Stimulated activated CD4-positive, alpha-beta T cell treated with anti-CD3 and anti-CD28 coated beads, Interleukin-15, amount 100 ng/mL, for 24 hours (primary cell): Measurements from ENCODE around the gene AFF2.
"Not testable (repeated sequence)": the region's sequence is repeated elsewhere in the genome, so short reads cannot be mapped to it uniquely, and the experiment has no call there.

Source experiments
- DNase-seq: peaks from one replicate; pipeline ENCODE4 v3.0.0-alpha.2; 2020

The AFF2 gene

DNA sequence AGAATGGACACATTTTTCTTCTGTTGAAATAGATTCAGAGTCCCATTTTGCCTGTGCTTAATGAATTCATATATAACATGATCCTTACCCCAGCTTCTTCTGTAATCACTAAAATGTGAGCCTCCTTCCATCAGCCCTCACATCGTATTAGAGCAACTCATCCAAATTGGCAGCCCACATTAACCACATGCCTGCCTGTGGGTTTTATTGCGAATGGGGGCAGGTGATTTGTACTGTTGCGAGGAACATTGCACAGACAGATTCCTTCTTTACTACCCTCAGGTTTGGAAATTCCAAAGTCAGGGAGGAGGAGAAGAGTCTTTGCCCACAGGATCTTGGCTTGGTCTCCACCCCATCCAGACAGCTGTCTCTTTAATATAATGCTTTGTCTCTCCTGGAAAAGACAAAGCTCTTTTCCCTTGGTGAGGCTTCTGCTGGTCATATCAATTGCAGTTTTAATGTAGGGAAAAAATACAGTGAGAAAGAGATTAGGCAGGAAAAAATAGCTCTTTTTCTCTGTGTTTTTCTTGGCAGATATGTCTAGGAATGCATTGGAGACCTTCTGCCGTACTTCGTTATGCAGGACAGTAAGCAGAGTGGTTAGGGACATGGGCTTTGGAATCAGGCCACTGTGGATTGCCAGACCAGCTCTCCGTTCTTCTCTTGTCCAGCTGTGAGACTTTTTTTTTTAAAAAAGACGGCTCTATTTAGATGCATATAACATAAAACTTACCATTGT is 371.2 kb downstream of the AFF2 start:
- no peak for DNase-seq

- no peak for DNase-seq
These were observed 371.7 kb downstream of the AFF2 start for GRCh38 chrX:148872161-148872535.

DNA sequence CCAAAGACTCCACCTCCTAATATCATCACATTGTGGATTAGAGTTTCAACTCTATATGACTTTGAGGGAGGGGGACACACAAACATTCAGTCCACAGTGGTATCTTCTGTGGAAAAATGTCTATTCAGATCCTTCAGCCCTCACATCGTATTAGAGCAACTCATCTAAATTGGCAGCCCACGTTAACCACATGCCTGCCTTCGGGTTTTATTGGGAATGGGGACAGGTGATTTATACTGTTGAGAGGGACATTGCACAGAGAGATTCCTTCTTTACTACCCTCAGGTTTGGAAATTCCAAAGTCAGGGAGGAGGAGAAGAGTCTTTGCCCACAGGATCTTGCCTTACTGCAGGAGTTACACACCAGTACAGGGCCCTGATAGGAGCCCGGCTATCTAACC is 372.5 kb downstream of the AFF2 start:
- DNase-seq: no peak

GRCh38 chrX:148874636-148875246 is 374.3 kb downstream of the AFF2 start:
- no peak for DNase-seq

DNA sequence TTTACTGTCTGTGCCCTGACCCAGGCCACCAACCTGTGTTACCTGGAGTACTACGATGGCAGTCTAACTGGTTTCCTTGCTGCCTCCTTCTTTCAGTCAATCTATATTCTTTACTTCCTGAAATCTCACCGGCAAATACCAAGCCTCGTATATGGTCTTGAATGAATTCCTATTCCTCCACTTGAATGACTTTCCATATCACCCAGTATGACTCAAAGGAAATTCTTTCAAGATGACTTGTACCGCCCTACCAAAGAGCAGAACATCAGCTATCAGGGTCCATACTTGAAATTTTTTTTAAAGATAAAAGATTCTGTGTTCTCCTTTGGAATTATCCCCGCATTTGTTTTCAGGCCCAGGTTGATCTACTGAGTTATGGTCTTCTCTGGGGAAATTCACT is 378.0 kb downstream of the AFF2 start:
- no peak for DNase-seq

DNA sequence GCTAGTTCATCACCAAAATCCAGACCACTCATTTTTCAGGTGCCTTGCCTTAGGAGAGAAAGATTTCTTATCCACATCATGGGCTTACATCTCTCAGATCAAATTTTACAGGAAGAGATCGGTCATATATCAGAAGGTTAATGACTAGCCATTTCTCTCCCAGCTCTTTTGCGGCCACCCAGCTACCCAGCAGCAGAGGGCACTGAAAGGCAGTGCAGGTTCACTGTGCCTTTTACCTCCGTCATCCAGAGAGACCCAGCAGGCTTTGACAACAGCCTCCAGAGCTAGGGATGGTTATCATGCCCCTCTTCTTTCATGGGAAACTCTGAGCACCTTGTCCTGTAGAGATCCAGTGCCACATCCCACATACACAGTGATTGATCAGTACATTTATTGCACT is 384.8 kb downstream of the AFF2 start:
- no peak for DNase-seq

DNA sequence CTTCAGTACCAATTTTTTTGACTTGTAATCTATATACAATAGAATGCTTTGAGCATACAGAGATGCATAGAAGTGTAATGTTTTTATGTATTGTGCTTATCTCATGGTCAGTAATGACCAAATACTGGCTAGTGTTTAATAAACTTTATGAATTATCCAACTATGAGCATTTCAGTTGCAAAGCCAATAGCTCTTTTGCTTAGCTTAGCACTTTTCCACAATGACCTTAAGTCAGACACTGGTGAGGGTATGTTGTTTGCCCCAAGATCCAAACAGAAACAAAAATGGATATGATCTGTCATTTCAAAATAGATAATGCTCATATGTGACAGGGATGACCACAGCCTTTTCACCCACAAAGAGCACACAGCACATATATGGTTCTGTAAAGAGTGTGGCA is 393.0 kb downstream of the AFF2 start:
- DNase-seq: no peak

DNA sequence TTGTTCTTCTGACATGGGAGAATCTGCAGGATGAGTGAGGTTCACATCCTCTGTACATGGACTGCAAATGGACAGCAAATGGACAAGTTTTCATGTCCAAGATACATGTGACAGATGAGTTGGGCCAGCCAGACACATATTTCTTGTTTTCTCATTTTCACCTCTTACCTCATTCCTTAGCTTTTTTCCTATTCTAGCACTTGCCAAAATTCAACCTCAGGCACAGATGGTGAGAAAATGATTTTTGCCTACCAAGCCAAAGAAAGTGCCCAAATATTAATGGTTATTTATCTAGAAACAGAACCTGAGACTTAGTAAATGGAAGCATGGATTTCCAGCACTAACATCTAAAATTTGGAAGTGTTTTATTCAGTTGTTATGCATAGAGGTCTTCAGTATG is 402.2 kb downstream of the AFF2 start:
- DNase-seq: no peak

DNA sequence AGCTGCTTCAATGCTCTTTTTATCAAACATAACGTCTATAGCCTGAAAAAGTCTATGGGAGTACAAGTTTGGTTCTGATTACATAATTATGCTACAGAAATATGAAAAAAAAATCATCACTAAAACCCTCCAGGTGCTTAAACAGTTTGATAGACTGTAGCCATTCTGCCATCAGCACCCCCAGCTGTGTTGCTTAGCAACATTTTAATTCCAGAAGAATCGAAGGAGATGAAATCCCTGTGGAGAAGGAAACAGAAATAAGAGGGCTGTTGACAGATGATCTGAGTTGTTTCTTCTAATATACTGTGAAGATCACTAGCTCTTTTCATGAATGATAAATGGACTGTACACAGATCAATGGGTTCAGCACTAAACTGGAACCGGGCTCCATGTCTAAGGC is 402.8 kb downstream of the AFF2 start:
- DNase-seq: no peak

GRCh38 chrX:148904421-148905111 is 404.1 kb downstream of the AFF2 start:
- no peak for DNase-seq

GRCh38 chrX:148905400-148905799 is 405.0 kb downstream of the AFF2 start:
- no peak for DNase-seq

DNA sequence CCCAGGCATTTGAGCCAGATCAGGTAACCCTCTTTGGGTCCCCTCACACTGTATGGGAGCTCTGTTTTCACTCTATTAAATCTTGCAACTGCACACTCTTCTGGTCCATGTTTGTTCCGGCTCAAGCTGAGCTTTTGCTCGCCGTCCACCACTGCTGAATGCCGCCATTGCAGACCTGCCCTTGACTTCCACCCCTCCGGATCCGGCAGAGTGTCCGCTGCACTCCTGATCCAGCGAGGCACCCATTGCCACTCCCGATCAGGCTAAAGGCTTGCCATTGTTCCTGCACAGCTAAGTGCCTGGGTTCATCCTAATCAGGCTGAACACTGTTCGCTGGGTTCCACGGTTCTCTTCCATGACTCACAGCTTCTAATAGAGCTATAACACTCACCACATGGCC is 406.2 kb downstream of the AFF2 start:
- DNase-seq: not testable (repeated sequence)

DNA sequence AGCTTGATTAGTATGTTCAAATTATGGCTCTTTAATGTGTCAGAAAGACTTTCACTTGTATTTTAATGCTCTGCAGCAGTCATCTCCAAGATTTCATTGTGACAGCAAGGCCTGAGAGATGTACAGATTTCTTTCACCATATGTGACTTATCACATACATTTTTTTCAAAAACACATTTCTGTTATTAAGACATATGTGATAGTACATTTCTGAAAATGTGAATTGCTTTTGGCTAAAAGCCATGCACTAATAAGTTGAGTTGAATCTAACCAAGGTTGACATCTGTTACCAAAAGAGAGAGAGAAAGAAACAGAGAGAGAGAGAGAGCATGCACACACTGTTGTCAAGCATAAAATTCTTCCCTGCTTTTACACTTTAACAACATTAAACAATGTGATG is 409.3 kb downstream of the AFF2 start:
- DNase-seq: no peak

- no peak for DNase-seq
These were observed 413.6 kb downstream of the AFF2 start for GRCh38 chrX:148913971-148914370.

DNA sequence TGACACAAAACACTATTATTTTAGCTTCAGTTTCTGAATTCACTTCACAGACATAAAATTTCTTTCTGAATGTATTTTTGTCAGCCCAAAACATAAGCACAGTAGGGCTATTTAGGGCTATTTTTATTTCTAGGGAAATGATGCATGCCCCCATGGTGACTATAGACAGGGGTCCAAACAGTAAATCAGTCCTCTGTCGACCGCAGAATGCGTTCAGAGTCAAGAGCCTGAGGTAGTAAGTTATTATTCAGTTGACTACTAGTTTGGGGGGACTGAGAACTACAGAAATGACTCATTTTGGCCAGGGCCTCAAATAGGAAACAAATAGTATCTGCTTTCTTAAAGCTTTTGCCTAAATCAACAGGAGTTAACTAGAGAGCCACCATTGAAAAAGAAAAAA is 414.4 kb downstream of the AFF2 start:
- no peak for DNase-seq

DNA sequence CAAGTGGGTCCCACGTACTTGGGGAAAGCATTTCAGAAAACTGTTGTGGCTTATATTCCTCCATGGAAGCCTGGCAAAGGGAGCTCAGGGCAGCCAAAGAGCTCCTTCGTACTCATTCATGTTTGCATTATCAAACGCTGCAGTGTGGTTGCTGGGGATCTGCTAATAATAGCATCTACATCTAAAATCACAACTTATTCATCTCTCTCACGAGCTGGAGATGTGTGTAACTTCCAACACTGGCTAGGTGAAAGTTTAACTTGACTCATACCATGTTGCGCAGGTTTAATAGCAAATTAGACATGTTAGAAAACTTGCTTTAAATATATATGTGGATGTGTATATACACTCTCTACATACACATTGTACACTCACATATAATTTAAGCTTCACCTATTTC is 415.1 kb downstream of the AFF2 start:
- DNase-seq: no peak

DNA sequence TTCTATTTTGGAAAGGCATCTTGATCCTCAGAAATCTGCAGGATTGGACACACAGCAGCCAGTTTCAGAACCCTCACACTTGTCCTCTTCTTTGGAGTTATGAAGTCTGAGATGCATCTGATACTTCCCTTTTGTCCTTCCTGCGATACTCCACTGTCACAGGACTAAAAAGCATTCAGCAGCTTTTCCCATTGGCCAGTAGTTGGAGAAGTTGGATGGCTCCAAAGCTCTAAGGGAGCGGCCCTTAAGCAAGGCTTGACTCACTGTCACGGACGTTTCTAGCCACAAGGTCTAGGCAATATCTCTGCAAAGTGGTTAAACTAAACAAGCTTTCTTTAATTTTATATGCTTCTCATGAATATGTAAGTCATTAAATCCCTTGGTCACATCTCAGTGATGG is 417.0 kb downstream of the AFF2 start:
- no peak for DNase-seq

GRCh38 chrX:148923631-148924030 is 423.2 kb downstream of the AFF2 start:
- no peak for DNase-seq

DNA sequence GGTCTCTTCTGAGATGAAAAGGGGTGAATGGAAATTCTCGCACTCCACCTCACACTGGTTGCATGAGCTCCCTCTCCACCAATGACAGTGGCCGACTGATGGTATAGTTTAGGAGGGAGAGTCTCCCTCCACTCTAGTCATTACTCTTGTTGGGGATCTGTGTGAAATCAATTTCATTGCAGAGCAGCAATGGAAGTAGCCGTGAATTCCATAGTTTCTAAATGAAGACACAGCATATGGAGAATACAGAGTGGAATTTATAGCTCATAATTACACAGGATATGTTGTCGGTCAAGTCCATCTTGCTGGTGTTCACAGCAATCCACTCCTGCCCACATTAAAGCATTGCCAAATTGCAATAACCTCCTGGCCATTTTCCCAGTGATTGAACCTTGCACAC is 426.0 kb downstream of the AFF2 start:
- DNase-seq: no peak

DNA sequence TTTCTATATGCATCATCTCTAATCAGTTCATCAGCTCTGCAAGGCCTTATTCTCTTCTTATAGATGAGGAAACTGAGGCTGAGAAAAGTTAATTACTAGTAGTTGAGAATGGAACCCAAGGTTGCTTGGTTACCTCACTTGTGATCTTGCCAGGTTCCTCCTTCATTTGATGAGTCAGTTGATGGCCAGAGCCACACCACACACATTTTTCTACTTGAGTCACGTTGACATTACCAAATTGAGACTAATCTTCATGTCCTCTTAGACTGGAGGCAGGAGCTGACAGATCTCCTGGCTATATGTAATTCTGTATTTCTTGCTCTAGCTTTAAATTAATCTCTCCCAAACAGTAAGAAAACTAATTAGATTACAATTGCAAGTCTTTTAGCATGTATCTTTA is 428.4 kb downstream of the AFF2 start:
- no peak for DNase-seq

DNA sequence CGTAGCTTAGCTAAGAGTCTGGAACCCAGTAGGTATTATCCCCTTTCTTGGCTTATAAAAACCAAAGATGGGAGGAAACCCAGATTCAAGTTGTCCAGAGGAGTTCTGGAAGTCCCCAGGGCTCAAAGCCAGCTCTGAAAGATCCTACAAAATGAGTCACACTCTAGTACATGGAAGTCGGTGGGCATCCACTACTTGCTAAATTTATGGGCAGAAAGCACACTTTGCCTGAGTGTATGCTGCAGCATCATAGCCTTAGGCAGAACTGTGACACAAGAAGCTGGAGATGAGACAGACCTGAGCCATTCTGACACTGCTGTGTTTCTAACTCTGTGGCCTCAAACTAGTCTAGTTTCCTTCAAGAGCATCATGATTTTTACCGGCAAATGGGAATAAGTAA is 429.3 kb downstream of the AFF2 start:
- no peak for DNase-seq

DNA sequence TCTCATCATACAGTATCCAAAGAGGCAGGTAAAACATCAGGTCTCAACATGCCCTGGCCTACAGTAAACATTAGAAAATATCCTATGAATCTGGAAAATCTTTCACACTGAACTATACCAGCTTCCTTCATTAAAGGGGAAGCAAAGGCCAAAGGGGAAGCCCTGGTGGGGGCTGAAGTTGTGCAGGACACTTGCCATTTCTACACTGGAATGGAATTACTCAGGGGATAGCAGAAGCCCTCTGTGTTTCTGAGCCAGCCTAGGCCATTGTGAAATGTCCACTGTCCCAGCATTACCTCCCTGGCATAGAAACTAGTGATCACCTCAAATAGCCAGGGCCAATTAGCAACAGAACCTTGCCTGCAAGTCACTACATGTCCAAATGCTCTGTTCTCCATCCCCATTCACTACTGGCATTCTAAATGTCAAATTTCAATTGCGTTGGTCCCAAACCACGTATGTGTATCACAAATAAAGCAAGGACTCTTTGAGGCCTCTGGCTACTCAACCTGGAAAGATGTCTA is 429.9 kb downstream of the AFF2 start:
- DNase-seq: no peak

- no peak for DNase-seq
These were observed 433.5 kb downstream of the AFF2 start for GRCh38 chrX:148933881-148934280.

DNA sequence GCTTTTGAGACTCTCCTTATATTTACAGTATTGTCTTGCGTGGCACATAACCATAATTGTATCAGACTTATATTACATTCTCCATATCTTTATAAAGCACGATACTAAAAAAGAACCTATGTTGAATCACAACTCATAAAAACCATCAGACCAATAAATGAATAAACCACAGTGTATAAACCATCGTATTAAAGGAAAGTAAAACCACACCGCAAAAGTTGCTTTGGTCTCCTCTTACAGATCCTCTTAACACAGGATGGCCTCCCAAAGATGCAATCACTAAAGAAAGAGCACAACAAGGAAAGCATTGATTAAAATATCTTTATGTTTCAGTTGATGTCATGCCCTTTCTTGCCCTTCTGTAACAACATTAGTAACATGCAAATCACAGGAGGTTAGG is 437.9 kb downstream of the AFF2 start:
- no peak for DNase-seq
